Measurements from ENCODE around the gene CFAP53. TPM values are rescaled to one million over a fixed set of nuclear protein-coding genes. Genes with fewer than 3 reads are reported as not detected.

The CFAP53 gene
- total and polyA plus RNA-seq, 2 of the 4 experiments (the other 2 are of a cell fraction): under 0.01 to 0.12 TPM

- intact Hi-C loops (cut with micrococcal nuclease): no loop called here
- no peak overlapping the region for H3K23ac ChIP-seq (ENCODE audit: low read depth, low read length)
- no peak overlapping the region for H4K91ac ChIP-seq (ENCODE audit: insufficient read depth, low read depth, low read length)
- H3K9ac ChIP-seq (ENCODE audit: low read depth, low read length): no peak overlapping the region
- H2BK20ac ChIP-seq (ENCODE audit: low read depth, low read length): no peak overlapping the region
- no peak overlapping the region for H3K18ac ChIP-seq (ENCODE audit: low read depth, low read length)
- CTCF ChIA-PET: no interaction called here
- no peak overlapping the region for H2BK120ac ChIP-seq (ENCODE audit: low read depth, low read length)
- H3K36me3 ChIP-seq (ENCODE audit: control insufficient read depth, insufficient read depth, low read length): no peaks in the 10 kb centered on the region
- no peaks in the 10 kb centered on the region for H3K79me1 ChIP-seq (ENCODE audit: low read depth in 1 of 2, low read length in 2 of 2)
- no peak overlapping the region for H4K5ac ChIP-seq (ENCODE audit: low read depth, low read length)
- no peak overlapping the region for H2BK5ac ChIP-seq (ENCODE audit: low read depth, low read length, poor library complexity, severe bottlenecking)
- H3K4me2 ChIP-seq (ENCODE audit: low read depth, low read length): no peak overlapping the region
- H4K8ac ChIP-seq (ENCODE audit: low read depth in 2 of 2, low read length in 2 of 2): no peak overlapping the region
- no peaks in the 10 kb centered on the region for H4K20me1 ChIP-seq (ENCODE audit: insufficient read depth, low read length)
- DNase-seq (no peak), ATAC-seq (ENCODE audit: low read depth) (no peak)
- no peak overlapping the region for H3K4me3 ChIP-seq (ENCODE audit: insufficient read depth, low read depth, low read length)
- no peaks in the 10 kb centered on the region for H3K9me1 ChIP-seq (ENCODE audit: insufficient read depth, low read length)
- POLR2A ChIA-PET (ENCODE audit: unreplicated experiment): no interaction called here
- H3K27ac ChIP-seq (ENCODE audit: insufficient read depth, low read length): no peak overlapping the region
- H2BK15ac ChIP-seq (ENCODE audit: low read depth, low read length): no peak overlapping the region
- no peaks in the 10 kb centered on the region; the same call in 1 of the 2 replicates for H3K27me3 ChIP-seq (ENCODE audit: control insufficient read depth, insufficient read depth, low read length)
- H2AFZ ChIP-seq (replicated peaks; ENCODE audit: low read length, poor library complexity): no peak overlapping the region
- H3K56ac ChIP-seq (ENCODE audit: extremely low read depth, insufficient read depth, low read length): no peak overlapping the region
- in situ Hi-C loops (cut with MboI; ENCODE audit: low sequenced_read_pairs): loop anchor here (25.0 kb wide), 1 partner anchor 665 kb away; no protein-coding TSS in a partner anchor
- WGBS, 2 experiments (ENCODE audit: extremely low coverage in 2 of 2, insufficient read length in 1 of 2): no CpG with 5 or more reads among the region's 3 CpGs
- no peak overlapping the region for H3K4ac ChIP-seq (ENCODE audit: low read depth, low read length)
- H2AK9ac ChIP-seq (replicated peaks; ENCODE audit: low read depth, low read length, poor library complexity): no peak overlapping the region
- no peaks in the 10 kb centered on the region for H3K4me1 ChIP-seq (ENCODE audit: control insufficient read depth, insufficient read depth, low read length)
- BruUV-seq (replicated peaks): no TSS peak
- H3K9me3 ChIP-seq (ENCODE audit: control insufficient read depth, insufficient read depth, low read length): no peaks in the 10 kb centered on the region
- no peak overlapping the region for H2AK5ac ChIP-seq (ENCODE audit: low read depth, low read length)
- TF ChIP-seq CHD1 (IDR thresholded peaks at IDR 0.05; ENCODE audit: low read depth, low read length) (no peak), MAZ (IDR thresholded peaks at IDR 0.05; ENCODE audit: borderline replicate concordance, low read depth, low read length) (no peak), CEBPB (IDR thresholded peaks at IDR 0.05; ENCODE audit: low read depth, low read length) (no peak), RFX5 (IDR thresholded peaks at IDR 0.05; ENCODE audit: low read depth, low read length) (no peak), NFE2L2 (IDR thresholded peaks at IDR 0.05; ENCODE audit: low read depth, low read length) (no peak), RAD21 (IDR thresholded peaks at IDR 0.05; ENCODE audit: low read length) (no peak), RCOR1 (IDR thresholded peaks at IDR 0.05; ENCODE audit: insufficient replicate concordance, low read length) (no peak), FOS (IDR thresholded peaks at IDR 0.05; ENCODE audit: low read depth, low read length) (no peak), MXI1 (IDR thresholded peaks at IDR 0.05; ENCODE audit: borderline replicate concordance, low read depth, low read length) (no peak), MAFK (IDR thresholded peaks at IDR 0.05; ENCODE audit: low read depth, low read length) (no peak), BHLHE40 (IDR thresholded peaks at IDR 0.05; ENCODE audit: low read depth, low read length) (no peak), SMC3 (IDR thresholded peaks at IDR 0.05; ENCODE audit: low read depth, low read length) (no peak), USF2 (IDR thresholded peaks at IDR 0.05; ENCODE audit: low read depth, low read length) (no peak)
- TF ChIP-seq, protein P1, sequence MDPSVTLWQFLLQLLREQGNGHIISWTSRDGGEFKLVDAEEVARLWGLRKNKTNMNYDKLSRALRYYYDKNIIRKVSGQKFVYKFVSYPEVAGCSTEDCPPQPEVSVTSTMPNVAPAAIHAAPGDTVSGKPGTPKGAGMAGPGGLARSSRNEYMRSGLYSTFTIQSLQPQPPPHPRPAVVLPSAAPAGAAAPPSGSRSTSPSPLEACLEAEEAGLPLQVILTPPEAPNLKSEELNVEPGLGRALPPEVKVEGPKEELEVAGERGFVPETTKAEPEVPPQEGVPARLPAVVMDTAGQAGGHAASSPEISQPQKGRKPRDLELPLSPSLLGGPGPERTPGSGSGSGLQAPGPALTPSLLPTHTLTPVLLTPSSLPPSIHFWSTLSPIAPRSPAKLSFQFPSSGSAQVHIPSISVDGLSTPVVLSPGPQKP (IDR thresholded peaks at IDR 0.05; ENCODE audit: borderline replicate concordance, low read depth, low read length): no peak
- no peak overlapping the region for H3K14ac ChIP-seq (replicated peaks; ENCODE audit: low read depth, low read length)
- dilution Hi-C loops (cut with HindIII; ENCODE audit: low sequenced_read_pairs, unreplicated experiment): no loop called here
Observed at GRCh38 chr18:50177294-50177992, 88.9 kb downstream of the CFAP53 start.
